ENCODE measurements around the gene MPIG6B. TPM values are rescaled to one million over a fixed set of nuclear protein-coding genes. Genes with fewer than 3 reads are reported as not detected.

The MPIG6B gene
- total and polyA plus RNA-seq, 4 donors, result 0.84 to 0.96 TPM; not detected in 2

- no peaks in the 10 kb centered on the region for H3K9me3 ChIP-seq (ENCODE audit: control insufficient read depth, low read length)
- H3K4me1 ChIP-seq (ENCODE audit: control insufficient read depth in 1 of 2, insufficient read depth in 2 of 2, low read length in 2 of 2), result no peaks in the 10 kb centered on the region
- intact Hi-C loops (cut with DNase I), result no loop called here
- no peak overlapping the region for H3K4me3 ChIP-seq (ENCODE audit: low read length in 2 of 2)
- H3K27me3 ChIP-seq (ENCODE audit: control insufficient read depth in 1 of 2, insufficient read depth in 2 of 2, low read length in 1 of 2), result no peaks in the 10 kb centered on the region
- no peak overlapping the region for H3K27ac ChIP-seq (ENCODE audit: low read depth in 1 of 2, low read length in 2 of 2)
- 50 to 60% methylated on average over 5 of the region's 5 CpGs for WGBS, 2 donors
- DNase-seq, result no peak
- H3K36me3 ChIP-seq (ENCODE audit: control insufficient read depth in 1 of 2, insufficient read depth in 2 of 2, low read length in 1 of 2), result no peaks in the 10 kb centered on the region
- no peak for ATAC-seq (ENCODE audit: low FRiP score)
Observed at GRCh38 chr6:31713991-31714684, 9.0 kb upstream of the MPIG6B start.

DNA sequence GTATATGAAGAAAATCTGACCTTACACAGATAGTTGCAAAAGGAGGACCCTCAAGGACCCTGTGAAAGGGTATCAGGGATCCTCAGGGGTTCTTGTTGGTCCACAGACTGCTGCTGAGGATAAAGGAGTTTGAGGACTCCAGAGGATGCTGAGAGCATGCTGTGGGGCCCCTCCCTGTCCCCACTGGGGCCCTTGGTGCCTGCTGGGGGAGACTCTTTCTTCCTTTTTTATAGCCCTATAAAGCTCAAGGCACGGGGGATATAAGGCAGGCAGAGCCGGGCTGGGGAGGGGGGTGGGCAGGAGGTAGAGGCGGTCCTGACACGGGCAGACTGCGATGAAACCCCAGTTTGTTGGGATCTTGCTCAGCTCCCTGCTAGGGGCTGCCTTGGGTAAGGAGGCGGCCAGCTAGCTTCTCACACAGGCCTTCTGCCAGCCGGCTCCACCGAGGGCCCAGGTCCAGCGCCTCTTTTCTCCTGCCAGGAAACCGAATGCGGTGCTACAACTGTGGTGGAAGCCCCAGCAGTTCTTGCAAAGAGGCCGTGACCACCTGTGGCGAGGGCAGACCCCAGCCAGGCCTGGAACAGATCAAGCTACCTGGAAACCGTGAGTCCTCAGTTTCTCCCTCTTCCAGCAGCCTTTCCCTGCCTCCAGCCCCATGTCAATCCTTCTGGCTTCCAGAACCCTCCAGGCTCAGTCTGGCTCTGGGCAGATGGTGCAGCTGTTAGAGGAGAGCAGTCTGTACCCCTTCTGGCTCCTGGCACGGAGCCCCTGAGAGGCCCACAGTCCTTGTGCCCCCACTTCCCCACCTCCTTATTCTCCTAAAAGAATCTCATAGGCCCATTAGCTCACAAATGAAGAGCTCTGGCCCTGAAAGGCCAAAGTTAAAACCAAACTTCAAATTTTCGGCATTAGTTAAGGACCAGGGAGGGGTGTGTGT is 7.9 kb upstream of the MPIG6B start, which contains the start of gene LY6G6D:
LY6G6D (plus strand) TSS at position 327 of the 937 bp plus-strand sequence; CDS start at position 335, 8 bp downstream.
- WGBS, 2 donors, result 43 to 58% methylated on average over 16 of the region's 16 CpGs
- Histone ChIP-seq H3K4me3 (ENCODE audit: low read length in 2 of 2) (no peak within 1 kb of the TSS), H3K9me3 (ENCODE audit: control insufficient read depth, low read length) (no peaks in the 10 kb centered on the region), H3K4me1 (ENCODE audit: control insufficient read depth in 1 of 2, insufficient read depth in 2 of 2, low read length in 2 of 2) (no peaks in the 10 kb centered on the region), H3K36me3 (ENCODE audit: control insufficient read depth in 1 of 2, insufficient read depth in 2 of 2, low read length in 1 of 2) (no peaks in the 10 kb centered on the region), H3K27ac (ENCODE audit: low read depth in 1 of 2, low read length in 2 of 2) (no peak within 1 kb of the TSS), H3K27me3 (ENCODE audit: control insufficient read depth in 1 of 2, insufficient read depth in 2 of 2, low read length in 1 of 2) (no peaks in the 10 kb centered on the region)
- DNase-seq, result no peak
- intact Hi-C loops (cut with DNase I), result no loop called here
- no peak for ATAC-seq (ENCODE audit: low FRiP score)

GRCh38 chr6:31717499-31718222 is 5.5 kb upstream of the MPIG6B start:
- no peak for ATAC-seq (ENCODE audit: low FRiP score)
- Histone ChIP-seq H3K9me3 (ENCODE audit: control insufficient read depth, low read length) (no peaks in the 10 kb centered on the region), H3K27me3 (ENCODE audit: control insufficient read depth in 1 of 2, insufficient read depth in 2 of 2, low read length in 1 of 2) (no peaks in the 10 kb centered on the region), H3K4me1 (ENCODE audit: control insufficient read depth in 1 of 2, insufficient read depth in 2 of 2, low read length in 2 of 2) (no peaks in the 10 kb centered on the region), H3K4me3 (ENCODE audit: low read length in 2 of 2) (no peak overlapping the region), H3K27ac (ENCODE audit: low read depth in 1 of 2, low read length in 2 of 2) (no peak overlapping the region), H3K36me3 (ENCODE audit: control insufficient read depth in 1 of 2, insufficient read depth in 2 of 2, low read length in 1 of 2) (no peaks in the 10 kb centered on the region)
- intact Hi-C loops (cut with DNase I), result no loop called here
- 69 to 71% methylated on average over 10 of the region's 10 CpGs for WGBS, 2 donors
- DNase-seq, result no peak

- Histone ChIP-seq H3K27ac (ENCODE audit: low read depth in 1 of 2, low read length in 2 of 2) (no peak overlapping the region), H3K27me3 (ENCODE audit: control insufficient read depth in 1 of 2, insufficient read depth in 2 of 2, low read length in 1 of 2) (no peaks in the 10 kb centered on the region), H3K4me3 (ENCODE audit: low read length in 2 of 2) (no peak overlapping the region), H3K4me1 (ENCODE audit: control insufficient read depth in 1 of 2, insufficient read depth in 2 of 2, low read length in 2 of 2) (no peaks in the 10 kb centered on the region), H3K36me3 (ENCODE audit: control insufficient read depth in 1 of 2, insufficient read depth in 2 of 2, low read length in 1 of 2) (no peaks in the 10 kb centered on the region), H3K9me3 (ENCODE audit: control insufficient read depth, low read length) (no peaks in the 10 kb centered on the region)
- intact Hi-C loops (cut with DNase I), result no loop called here
- ATAC-seq (ENCODE audit: low FRiP score) (no peak), DNase-seq (no peak)
- WGBS, 2 donors, result 85 to 100% methylated on average over 1 of the region's 1 CpG
Observed at GRCh38 chr6:31718265-31718664, 4.9 kb upstream of the MPIG6B start.

DNA sequence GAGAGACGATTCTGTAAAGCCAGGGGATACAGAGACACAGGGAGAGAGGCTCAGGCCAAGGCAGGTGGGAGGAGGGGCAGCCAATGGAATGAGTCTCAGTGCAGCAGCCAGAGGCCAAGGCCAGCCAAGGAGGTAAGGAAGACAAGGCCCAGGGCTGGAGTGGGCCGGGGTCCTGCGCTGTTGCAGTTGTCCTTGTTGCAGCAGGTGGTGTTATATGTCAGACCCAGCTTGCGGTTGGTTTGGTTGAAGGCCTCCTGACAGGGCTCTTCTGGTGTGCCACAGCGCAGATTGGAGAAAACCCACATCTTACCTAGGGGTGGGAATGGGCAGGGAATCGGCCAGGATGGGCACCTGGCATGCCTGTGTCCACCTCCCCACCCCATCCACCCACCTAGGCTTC is 4.2 kb upstream of the MPIG6B start:
- Histone ChIP-seq H3K9me3 (ENCODE audit: control insufficient read depth, low read length) (no peaks in the 10 kb centered on the region), H3K27ac (ENCODE audit: low read depth in 1 of 2, low read length in 2 of 2) (no peak overlapping the region), H3K4me3 (ENCODE audit: low read length in 2 of 2) (no peak overlapping the region), H3K27me3 (ENCODE audit: control insufficient read depth in 1 of 2, insufficient read depth in 2 of 2, low read length in 1 of 2) (no peaks in the 10 kb centered on the region), H3K4me1 (ENCODE audit: control insufficient read depth in 1 of 2, insufficient read depth in 2 of 2, low read length in 2 of 2) (no peaks in the 10 kb centered on the region), H3K36me3 (ENCODE audit: control insufficient read depth in 1 of 2, insufficient read depth in 2 of 2, low read length in 1 of 2) (no peaks in the 10 kb centered on the region)
- intact Hi-C loops (cut with DNase I), result no loop called here
- WGBS, 2 donors, result 87 to 89% methylated on average over 6 of the region's 6 CpGs
- ATAC-seq (ENCODE audit: low FRiP score), result no peak
- DNase-seq, result no peak

GRCh38 chr6:31720196-31720770 is 2.9 kb upstream of the MPIG6B start:
- Histone ChIP-seq H3K9me3 (ENCODE audit: control insufficient read depth, low read length) (no peaks in the 10 kb centered on the region), H3K36me3 (ENCODE audit: control insufficient read depth in 1 of 2, insufficient read depth in 2 of 2, low read length in 1 of 2) (no peaks in the 10 kb centered on the region), H3K4me3 (ENCODE audit: low read length in 2 of 2) (no peak overlapping the region), H3K27me3 (ENCODE audit: control insufficient read depth in 1 of 2, insufficient read depth in 2 of 2, low read length in 1 of 2) (no peaks in the 10 kb centered on the region), H3K4me1 (ENCODE audit: control insufficient read depth in 1 of 2, insufficient read depth in 2 of 2, low read length in 2 of 2) (no peaks in the 10 kb centered on the region), H3K27ac (ENCODE audit: low read depth in 1 of 2, low read length in 2 of 2) (no peak overlapping the region)
- 84 to 90% methylated on average over 5 of the region's 5 CpGs for WGBS, 2 donors
- DNase-seq, result no peak
- intact Hi-C loops (cut with DNase I), result no loop called here
- no peak for ATAC-seq (ENCODE audit: low FRiP score)

- no peaks in the 10 kb centered on the region for H3K27me3 ChIP-seq (ENCODE audit: control insufficient read depth in 1 of 2, insufficient read depth in 2 of 2, low read length in 1 of 2)
Observed at GRCh38 chr6:31721351-31722020, 1.7 kb upstream of the MPIG6B start, which contains the start of gene LY6G6C. LY6G6C (minus strand) TSS chr6:31721746; CDS start chr6:31721679, 67 bp downstream.

GRCh38 chr6:31722173-31722572 is 1.0 kb upstream of the MPIG6B start:
- Histone ChIP-seq H3K27ac (ENCODE audit: low read depth in 1 of 2, low read length in 2 of 2) (no peak overlapping the region), H3K9me3 (ENCODE audit: control insufficient read depth, low read length) (no peaks in the 10 kb centered on the region), H3K4me3 (ENCODE audit: low read length in 2 of 2) (no peak overlapping the region), H3K4me1 (ENCODE audit: control insufficient read depth in 1 of 2, insufficient read depth in 2 of 2, low read length in 2 of 2) (no peaks in the 10 kb centered on the region), H3K36me3 (ENCODE audit: control insufficient read depth in 1 of 2, insufficient read depth in 2 of 2, low read length in 1 of 2) (peaks cover 0 to 1% of the 10 kb centered on the region in 2 donors), H3K27me3 (ENCODE audit: control insufficient read depth in 1 of 2, insufficient read depth in 2 of 2, low read length in 1 of 2) (no peaks in the 10 kb centered on the region)
- WGBS, 2 donors, result 92 to 97% methylated on average over 3 of the region's 3 CpGs
- ATAC-seq (ENCODE audit: low FRiP score) (no peak), DNase-seq (no peak)
- intact Hi-C loops (cut with DNase I), result no loop called here

More at GRCh38 chr6:31721351-31722020, 1.7 kb upstream of the MPIG6B start, which contains the start of gene LY6G6C:
- no peaks in the 10 kb centered on the region for H3K36me3 ChIP-seq (ENCODE audit: control insufficient read depth in 1 of 2, insufficient read depth in 2 of 2, low read length in 1 of 2)
- H3K9me3 ChIP-seq (ENCODE audit: control insufficient read depth, low read length), result no peaks in the 10 kb centered on the region
- WGBS, 2 donors, result 88 to 90% methylated on average over 3 to 4 of the region's 4 CpGs
- no peak for DNase-seq
- no peak within 1 kb of the TSS for H3K27ac ChIP-seq (ENCODE audit: low read depth in 1 of 2, low read length in 2 of 2)
- ATAC-seq (ENCODE audit: low FRiP score), result no peak
- intact Hi-C loops (cut with DNase I), result no loop called here
- no peaks in the 10 kb centered on the region for H3K4me1 ChIP-seq (ENCODE audit: control insufficient read depth in 1 of 2, insufficient read depth in 2 of 2, low read length in 2 of 2)
- no peak within 1 kb of the TSS for H3K4me3 ChIP-seq (ENCODE audit: low read length in 2 of 2)
